RCC 7860 (cell line): ENCODE measurements around the gene PDIA2.
"Not testable (repeated sequence)": the region's sequence is repeated elsewhere in the genome, so short reads cannot be mapped to it uniquely, and the experiment has no call there.

ENCODE experiments used
- DNase-seq: peaks from one replicate; pipeline ENCODE4 v3.0.0-alpha.2; 2015; ENCODE audit warnings: low spot score
- FAIRE-seq: peaks from 2 replicates; lab custom pipeline; 2012; peaks lifted over from hg19 to GRCh38; lab: Jason Lieb, UNC

PDIA2 gene, protein sequence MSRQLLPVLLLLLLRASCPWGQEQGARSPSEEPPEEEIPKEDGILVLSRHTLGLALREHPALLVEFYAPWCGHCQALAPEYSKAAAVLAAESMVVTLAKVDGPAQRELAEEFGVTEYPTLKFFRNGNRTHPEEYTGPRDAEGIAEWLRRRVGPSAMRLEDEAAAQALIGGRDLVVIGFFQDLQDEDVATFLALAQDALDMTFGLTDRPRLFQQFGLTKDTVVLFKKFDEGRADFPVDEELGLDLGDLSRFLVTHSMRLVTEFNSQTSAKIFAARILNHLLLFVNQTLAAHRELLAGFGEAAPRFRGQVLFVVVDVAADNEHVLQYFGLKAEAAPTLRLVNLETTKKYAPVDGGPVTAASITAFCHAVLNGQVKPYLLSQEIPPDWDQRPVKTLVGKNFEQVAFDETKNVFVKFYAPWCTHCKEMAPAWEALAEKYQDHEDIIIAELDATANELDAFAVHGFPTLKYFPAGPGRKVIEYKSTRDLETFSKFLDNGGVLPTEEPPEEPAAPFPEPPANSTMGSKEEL

GRCh38 chr16:283033-283805, at the start of gene PDIA2:
TSS of gene PDIA2 (plus strand) at chr16:283164. CDS start at chr16:283170, 6 bp downstream.
- no peak for FAIRE-seq
- no peak for DNase-seq

- DNase-seq (peak; percentile 78), FAIRE-seq (no peak)
Measured at GRCh38 chr16:234468-235305, 48.3 kb upstream of the PDIA2 start, which contains the start of gene FAM234A. TSS of gene FAM234A (plus strand) at chr16:234821. CDS start at chr16:254414, 19,593 bp downstream.

GRCh38 chr16:239948-240277, 43.1 kb upstream of the PDIA2 start:
- no peak for DNase-seq
- no peak for FAIRE-seq

GRCh38 chr16:240559-240958, 42.4 kb upstream of the PDIA2 start:
- FAIRE-seq (no peak), DNase-seq (no peak)

DNA sequence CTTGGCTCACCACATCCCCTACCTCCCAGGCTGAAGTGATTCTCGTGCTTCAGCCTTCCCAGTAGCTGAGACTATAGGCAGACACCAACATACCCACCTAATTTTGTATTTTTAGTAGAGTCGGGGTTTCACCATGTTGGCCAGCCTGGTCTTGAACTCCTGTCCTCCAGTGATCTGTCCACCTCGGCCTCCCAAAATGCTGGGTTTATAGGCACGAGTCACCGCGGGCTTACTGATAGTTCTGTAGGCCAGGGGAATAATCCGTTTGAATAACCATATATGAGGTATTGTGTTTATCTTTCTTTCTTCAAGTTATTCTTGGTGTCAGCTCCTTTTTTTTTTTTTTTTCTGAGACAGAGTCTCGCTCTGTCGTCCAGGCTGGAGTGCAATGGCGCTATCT, 40.7 kb upstream of the PDIA2 start:
- FAIRE-seq (no peak), DNase-seq (no peak)

DNA sequence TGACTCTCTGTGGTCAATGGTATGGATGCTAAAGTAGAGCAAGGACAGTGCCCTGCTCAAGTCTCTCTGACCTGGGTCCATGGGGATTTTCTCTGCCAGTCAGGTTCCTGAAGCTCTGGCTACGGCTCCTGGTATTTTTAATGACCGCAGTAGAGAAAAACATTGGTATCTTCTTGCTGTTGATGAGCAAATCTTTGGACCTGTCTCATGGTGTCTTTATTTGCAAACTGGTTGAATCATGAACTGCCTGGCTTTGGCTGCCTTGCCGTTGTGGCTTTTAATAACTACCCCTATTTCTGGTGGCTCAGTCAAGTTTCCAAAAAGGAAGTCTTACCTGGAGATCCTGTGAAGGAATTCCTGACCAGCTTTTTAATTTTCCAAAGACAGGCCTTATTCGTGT, 39.6 kb upstream of the PDIA2 start:
- DNase-seq (no peak), FAIRE-seq (no peak)

GRCh38 chr16:245105-245504, 37.9 kb upstream of the PDIA2 start:
- DNase-seq (no peak), FAIRE-seq (no peak)

DNA sequence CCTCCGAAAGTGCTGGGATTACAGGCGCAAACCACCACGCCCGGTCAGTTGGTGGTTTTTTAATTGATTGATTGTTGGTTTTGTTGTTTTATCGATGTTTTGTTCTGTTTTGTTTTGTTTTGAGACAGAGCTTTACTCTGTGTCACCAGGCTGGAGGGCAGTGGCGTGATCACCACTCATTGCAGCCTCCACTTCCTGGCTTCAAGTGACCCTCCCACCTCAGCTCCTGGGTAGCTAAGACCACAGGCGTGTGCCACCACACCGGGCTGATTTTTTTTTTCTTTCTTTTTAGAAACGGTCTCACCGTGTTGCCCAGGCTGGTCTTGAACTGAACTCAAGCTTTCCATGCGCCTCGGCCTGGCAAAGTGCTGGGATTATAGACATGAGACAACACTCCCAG, 35.9 kb upstream of the PDIA2 start:
- no peak for FAIRE-seq
- no peak for DNase-seq

GRCh38 chr16:249431-249830, 33.5 kb upstream of the PDIA2 start:
- FAIRE-seq (no peak), DNase-seq (no peak)

GRCh38 chr16:252366-253337, 30.3 kb upstream of the PDIA2 start:
- FAIRE-seq (no peak), DNase-seq (no peak)

DNA sequence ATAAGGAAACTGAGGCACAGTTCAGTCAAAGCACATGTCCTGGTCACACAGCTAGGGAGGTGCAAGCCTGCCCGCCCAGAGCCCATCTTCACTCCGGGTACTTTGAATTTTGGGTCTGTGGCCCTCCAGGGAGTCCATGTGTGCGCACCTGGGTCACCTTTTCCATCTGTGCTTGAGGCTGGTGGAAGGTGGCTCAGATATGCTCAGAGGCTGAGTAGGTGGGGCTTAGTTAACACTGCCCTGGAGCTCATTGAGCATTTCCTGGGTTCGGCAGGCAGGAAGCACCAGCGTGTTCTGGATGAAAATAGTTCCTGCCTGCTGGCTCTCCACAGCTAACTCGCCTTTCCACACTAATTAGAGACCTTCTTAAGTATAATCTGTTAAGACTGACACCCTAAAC, 29.1 kb upstream of the PDIA2 start:
- no peak for DNase-seq
- no peak for FAIRE-seq

GRCh38 chr16:254461-254860, 28.5 kb upstream of the PDIA2 start:
- no peak for FAIRE-seq

GRCh38 chr16:255183-255582, 27.8 kb upstream of the PDIA2 start:
- no peak for FAIRE-seq
- DNase-seq, result no peak

More at GRCh38 chr16:254461-254860, 28.5 kb upstream of the PDIA2 start:
- no peak for DNase-seq

DNA sequence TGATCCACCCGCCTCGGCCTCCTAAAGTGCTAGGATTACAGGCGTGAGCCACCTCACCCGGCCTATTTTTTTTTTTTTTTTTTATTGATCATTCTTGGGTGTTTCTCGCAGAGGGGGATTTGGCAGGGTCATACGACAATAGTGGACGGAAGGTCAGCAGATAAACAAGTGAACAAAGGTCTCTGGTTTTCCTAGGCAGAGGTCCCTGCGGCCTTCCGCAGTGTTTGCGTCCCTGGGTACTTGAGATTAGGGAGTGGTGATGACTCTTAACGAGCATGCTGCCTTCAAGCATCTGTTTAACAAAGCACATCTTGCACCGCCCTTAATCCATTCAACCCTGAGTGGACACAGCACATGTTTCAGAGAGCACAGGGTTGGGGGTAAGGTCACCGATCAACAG, 24.9 kb upstream of the PDIA2 start:
- not testable (repeated sequence) for FAIRE-seq, DNase-seq

GRCh38 chr16:259226-259625, 23.7 kb upstream of the PDIA2 start:
- FAIRE-seq (no peak), DNase-seq (no peak)

- DNase-seq, result no peak
- no peak for FAIRE-seq
Measured at GRCh38 chr16:259814-260253, 23.1 kb upstream of the PDIA2 start.

DNA sequence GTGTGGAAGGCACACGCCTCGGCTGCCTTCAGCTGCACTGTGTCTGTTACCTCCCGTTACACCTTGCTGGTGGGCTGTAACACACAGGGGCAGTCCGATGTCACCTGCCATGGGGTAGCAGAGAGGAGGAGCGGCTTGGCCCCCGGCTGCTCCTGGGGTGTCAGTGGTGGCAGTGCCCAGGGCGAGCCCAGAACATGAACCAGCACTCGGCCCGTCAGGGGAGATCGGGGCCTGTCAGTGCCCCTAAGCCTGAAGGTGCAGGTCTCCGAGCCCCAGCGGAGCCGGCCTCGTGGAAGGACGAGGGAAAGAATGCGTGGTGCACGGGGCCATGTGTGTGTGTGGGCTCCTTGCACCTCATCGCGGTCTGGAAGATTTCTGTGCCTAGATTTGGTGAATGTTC, 22.6 kb upstream of the PDIA2 start:
- FAIRE-seq (no peak), DNase-seq (no peak)

DNA sequence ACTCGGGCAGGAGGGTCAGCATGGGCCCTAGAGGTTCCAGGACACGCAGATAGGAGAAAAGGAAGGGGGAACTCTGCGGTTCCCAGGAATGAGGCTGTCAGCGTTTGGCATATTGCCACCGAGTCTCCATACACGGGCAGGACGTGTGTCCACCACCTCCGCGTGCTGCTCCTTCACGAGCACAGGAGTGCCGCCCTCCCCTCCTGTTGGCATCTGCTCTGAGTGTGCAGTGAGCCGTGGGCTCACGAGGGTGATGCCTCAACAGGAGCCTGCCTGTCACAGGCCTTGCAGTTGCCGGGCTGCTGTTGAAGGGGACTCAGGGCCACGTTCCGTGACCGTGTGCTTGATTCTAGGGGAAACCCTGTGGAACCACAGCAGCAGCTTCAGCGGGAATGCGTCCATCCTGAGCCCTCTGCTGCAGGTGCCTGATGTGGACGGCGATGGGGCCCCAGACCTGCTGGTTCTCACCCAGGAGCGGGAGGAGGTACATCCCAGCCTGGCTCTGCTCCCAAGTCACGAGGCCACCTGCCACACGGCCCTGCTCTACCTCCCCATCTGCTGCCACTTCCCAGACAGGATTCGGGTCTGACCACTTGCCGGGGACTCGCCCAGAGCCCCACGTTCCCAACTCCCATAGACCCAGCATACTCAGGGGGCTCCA, 21.8 kb upstream of the PDIA2 start:
- FAIRE-seq, result no peak

GRCh38 chr16:262121-262745, 20.7 kb upstream of the PDIA2 start:
- FAIRE-seq (no peak), DNase-seq (no peak)

More for the DNA sequence above, 21.8 kb upstream of the PDIA2 start:
- DNase-seq, result no peak
